PC-9 (cell line): ENCODE results near the gene NAP1L5. TPM values are rescaled to one million over a fixed set of nuclear protein-coding genes. Genes with fewer than 3 reads are reported as not detected.

Source experiments
- BruUV-seq: library from RNA; stranded (reverse); fragments of 400-500 nt; replicated peaks from 2 replicates; lab custom pipeline; 2021; lab: Mats Ljungman, UMichigan
- CTCF ChIA-PET: fragments of 300-600 bp; sonication (Branson Sonifier 250); formaldehyde crosslinking; loops from one replicate; lab custom pipeline; 2022; ENCODE audit warnings: antibody characterized with exemption; lab: Charles Lee
- POLR2A ChIA-PET: fragments of 300-600 bp; sonication (Branson Sonifier 250); formaldehyde crosslinking; loops from one replicate; lab custom pipeline; 2022; ENCODE audit warnings: antibody characterized with exemption; ENCODE audit not compliant: unreplicated experiment; lab: Charles Lee
- DNase-seq, 2 experiments: peaks; one replicate each; pipeline versions ENCODE4 v3.0.0 to v3.0.0-alpha.2; 2015 to 2022; ENCODE audit warnings: mixed read lengths in 1 of 2
- H2AFZ ChIP-seq: fragments of 200-600 bp; sonication (generic); 2 replicates; pipeline ENCODE4 v1.8.1; 2017; ENCODE audit warnings: antibody characterized with exemption
- H3F3A ChIP-seq: fragments of 200-600 bp; sonication (generic); 2 replicates; pipeline ENCODE4 v1.8.1; 2017; ENCODE audit warnings: antibody characterized with exemption, mild to moderate bottlenecking, low read depth; ENCODE audit not compliant: insufficient read depth
- H3K27ac ChIP-seq: fragments of 200-600 bp; sonication (generic); 2 replicates; pipeline ENCODE4 v1.6.1; 2016; ENCODE audit warnings: mixed run types
- H3K27me3 ChIP-seq: fragments of 200-600 bp; sonication (generic); 2 replicates; pipeline ENCODE4 v1.6.1; 2016; ENCODE audit warnings: low read depth, mixed run types; ENCODE audit not compliant: insufficient read depth
- H3K36me3 ChIP-seq: fragments of 200-600 bp; sonication (generic); 2 replicates; pipeline ENCODE4 v1.6.1; 2016; ENCODE audit warnings: low read depth, mixed run types
- H3K4me1 ChIP-seq: fragments of 200-600 bp; sonication (generic); replicated peaks from 2 replicates; pipeline ENCODE4 v1.6.1; 2016; ENCODE audit warnings: mixed run types; ENCODE audit not compliant: insufficient read depth
- H3K4me2 ChIP-seq: fragments of 200-600 bp; sonication (generic); 2 replicates; pipeline ENCODE4 v1.6.1; 2017; ENCODE audit warnings: mixed run types
- H3K4me3 ChIP-seq: fragments of 200-600 bp; sonication (generic); 2 replicates; pipeline ENCODE4 v1.6.1; 2016; ENCODE audit warnings: mixed run types
- H3K79me2 ChIP-seq: fragments of 200-600 bp; sonication (generic); 2 replicates; pipeline ENCODE4 v1.6.1; 2017; ENCODE audit warnings: low read depth, mixed run types
- H3K9me2 ChIP-seq: fragments of 200-600 bp; sonication (generic); 2 replicates; pipeline ENCODE4 v1.8.1; 2017; ENCODE audit warnings: mild to moderate bottlenecking; ENCODE audit not compliant: insufficient read depth
- H3K9me3 ChIP-seq: fragments of 200-600 bp; sonication (generic); 2 replicates; pipeline ENCODE4 v1.8.1; 2016; ENCODE audit warnings: low read depth; ENCODE audit not compliant: insufficient read depth
- H4K20me1 ChIP-seq: fragments of 200-600 bp; sonication (generic); 2 replicates; pipeline ENCODE4 v1.8.1; 2017; ENCODE audit not compliant: insufficient read depth
- EZH2 ChIP-seq: fragments of 200-600 bp; sonication (generic); IDR thresholded peaks from 2 replicates; pipeline ENCODE4 v1.8.0; 2017; ENCODE audit warnings: antibody characterized with exemption, low read depth
- intact Hi-C: fragments of 100-400 bp; cut with micrococcal nuclease; formaldehyde crosslinking; loops from one replicate; pipeline ENCODE4 v1.10.0; 2022; ENCODE audit not compliant: unreplicated experiment
- total RNA-seq: library from RNA; stranded (reverse); gene quantifications from 2 replicates; pipeline ENCODE4 v1.2.3, GENCODE V29; 2021
- TF ChIP-seq, protein P1 (sequence below): fragments of 200-600 bp; sonication (generic); conservative IDR thresholded peaks from 2 replicates; pipeline ENCODE4 v1.6.1; 2017; ENCODE audit warnings: mixed run types, antibody characterized with exemption, mild to moderate bottlenecking, moderate library complexity

Gene NAP1L5
- total RNA-seq, 1 experiment from 2014 or later, result 0.37 TPM

GRCh38 chr4:88659055-88659889 is 38.4 kb downstream of the NAP1L5 start:
- Histone ChIP-seq H3K4me1 (peaks cover 31% of the 10 kb centered on the region), H3K9me2 (no peaks in the 10 kb centered on the region; the same call in 1 of the 2 replicates), H3F3A (peaks cover 5% of the 10 kb centered on the region; the same call in 1 of the 2 replicates), H3K36me3 (no peaks in the 10 kb centered on the region), H3K9me3 (no peaks in the 10 kb centered on the region), H3K4me3 (no peak overlapping the region), H3K79me2 (no peaks in the 10 kb centered on the region), H3K27ac (peak overlapping the region; percentile 59), H2AFZ (no peak overlapping the region), H3K4me2 (peak overlapping the region; percentile 42), H3K27me3 (no peaks in the 10 kb centered on the region), H4K20me1 (no peaks in the 10 kb centered on the region)
- TF ChIP-seq, protein P1, sequence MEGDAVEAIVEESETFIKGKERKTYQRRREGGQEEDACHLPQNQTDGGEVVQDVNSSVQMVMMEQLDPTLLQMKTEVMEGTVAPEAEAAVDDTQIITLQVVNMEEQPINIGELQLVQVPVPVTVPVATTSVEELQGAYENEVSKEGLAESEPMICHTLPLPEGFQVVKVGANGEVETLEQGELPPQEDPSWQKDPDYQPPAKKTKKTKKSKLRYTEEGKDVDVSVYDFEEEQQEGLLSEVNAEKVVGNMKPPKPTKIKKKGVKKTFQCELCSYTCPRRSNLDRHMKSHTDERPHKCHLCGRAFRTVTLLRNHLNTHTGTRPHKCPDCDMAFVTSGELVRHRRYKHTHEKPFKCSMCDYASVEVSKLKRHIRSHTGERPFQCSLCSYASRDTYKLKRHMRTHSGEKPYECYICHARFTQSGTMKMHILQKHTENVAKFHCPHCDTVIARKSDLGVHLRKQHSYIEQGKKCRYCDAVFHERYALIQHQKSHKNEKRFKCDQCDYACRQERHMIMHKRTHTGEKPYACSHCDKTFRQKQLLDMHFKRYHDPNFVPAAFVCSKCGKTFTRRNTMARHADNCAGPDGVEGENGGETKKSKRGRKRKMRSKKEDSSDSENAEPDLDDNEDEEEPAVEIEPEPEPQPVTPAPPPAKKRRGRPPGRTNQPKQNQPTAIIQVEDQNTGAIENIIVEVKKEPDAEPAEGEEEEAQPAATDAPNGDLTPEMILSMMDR, result peak; percentile 72
- TF ChIP-seq EZH2, result no peak
- DNase-seq, result peak; percentile 49 to 67
- ChIA-PET CTCF (interaction anchor here (0.7 to 1.3 kb wide), 5 partner anchors 46 to 132 kb away, joined by 3 to 10 read pairs (median 5); no protein-coding TSS in a partner anchor), POLR2A (interaction anchor here (0.9 kb wide), 1 partner anchor 120 kb away, joined by 9 read pairs; no protein-coding TSS in a partner anchor)
- intact Hi-C loops, result loop anchor here (1.0 to 2.0 kb wide), 4 partner anchors 47 to 130 kb away; no protein-coding TSS in a partner anchor
- BruUV-seq, result no TSS peak

DNA sequence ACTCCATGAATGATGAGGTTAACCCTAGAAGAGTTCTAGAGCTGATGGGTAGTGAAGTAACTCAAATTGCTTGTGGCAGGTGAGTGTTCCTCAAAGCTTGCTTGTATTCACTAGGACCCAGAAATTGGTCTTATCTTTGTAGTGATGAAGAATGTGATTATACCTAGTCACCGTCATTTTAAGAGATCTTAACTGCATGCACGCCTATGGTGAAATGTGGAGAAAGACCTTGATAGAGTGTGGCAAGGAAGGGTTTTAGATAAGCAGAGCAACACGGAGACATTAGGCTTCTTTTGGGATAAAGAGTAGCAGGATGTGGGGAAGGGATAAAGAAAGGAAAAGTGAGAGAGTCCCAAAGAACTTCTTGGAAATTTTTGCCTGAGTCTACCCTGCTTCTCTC is 42.4 kb downstream of the NAP1L5 start:
- H2AFZ ChIP-seq, result no peak overlapping the region
- no peaks in the 10 kb centered on the region for H3F3A ChIP-seq
- peaks cover 9% of the 10 kb centered on the region for H3K4me1 ChIP-seq
- no peak overlapping the region for H3K27ac ChIP-seq
- no peaks in the 10 kb centered on the region for H3K9me3 ChIP-seq
- no peaks in the 10 kb centered on the region for H3K9me2 ChIP-seq
- no TSS peak for BruUV-seq
- H3K4me2 ChIP-seq, result no peak overlapping the region
- no peak for DNase-seq
- no peaks in the 10 kb centered on the region for H3K27me3 ChIP-seq
- intact Hi-C loops, result no loop called here
- H3K36me3 ChIP-seq, result no peaks in the 10 kb centered on the region
- TF ChIP-seq, protein P1, result no peak
- no peak for TF ChIP-seq EZH2
- H3K4me3 ChIP-seq, result no peak overlapping the region
- ChIA-PET CTCF (no interaction called here), POLR2A (no interaction called here)
- no peaks in the 10 kb centered on the region for H3K79me2 ChIP-seq
- H4K20me1 ChIP-seq, result no peaks in the 10 kb centered on the region

- no peak for TF ChIP-seq EZH2
- TF ChIP-seq, protein P1, result no peak
- intact Hi-C loops, result no loop called here
- Histone ChIP-seq H3K27ac (no peak overlapping the region), H3K9me3 (no peaks in the 10 kb centered on the region), H4K20me1 (no peaks in the 10 kb centered on the region), H3K36me3 (no peaks in the 10 kb centered on the region), H3K4me1 (no peaks in the 10 kb centered on the region), H2AFZ (no peak overlapping the region), H3K4me2 (no peak overlapping the region), H3K27me3 (no peaks in the 10 kb centered on the region), H3K79me2 (no peaks in the 10 kb centered on the region), H3K4me3 (no peak overlapping the region), H3K9me2 (no peaks in the 10 kb centered on the region), H3F3A (no peaks in the 10 kb centered on the region)
- CTCF ChIA-PET, result interaction anchor here (0.8 kb wide), 1 partner anchor 1689 kb away, joined by 7 read pairs; no protein-coding TSS in a partner anchor
- no peak for DNase-seq
- BruUV-seq, result no TSS peak
- POLR2A ChIA-PET, result no interaction called here
Measured at GRCh38 chr4:88653371-88653946, 44.2 kb downstream of the NAP1L5 start.
